ENCODE results near the gene TRIM75. TPM values are rescaled to one million over a fixed set of nuclear protein-coding genes. Genes with fewer than 3 reads are reported as not detected.
"Not testable (repeated sequence)": the region's sequence is repeated elsewhere in the genome, so short reads cannot be mapped to it uniquely, and the experiment has no call there.

TRIM75 gene
- total RNA-seq, 1 experiment from 2014 or later: not detected

DNA sequence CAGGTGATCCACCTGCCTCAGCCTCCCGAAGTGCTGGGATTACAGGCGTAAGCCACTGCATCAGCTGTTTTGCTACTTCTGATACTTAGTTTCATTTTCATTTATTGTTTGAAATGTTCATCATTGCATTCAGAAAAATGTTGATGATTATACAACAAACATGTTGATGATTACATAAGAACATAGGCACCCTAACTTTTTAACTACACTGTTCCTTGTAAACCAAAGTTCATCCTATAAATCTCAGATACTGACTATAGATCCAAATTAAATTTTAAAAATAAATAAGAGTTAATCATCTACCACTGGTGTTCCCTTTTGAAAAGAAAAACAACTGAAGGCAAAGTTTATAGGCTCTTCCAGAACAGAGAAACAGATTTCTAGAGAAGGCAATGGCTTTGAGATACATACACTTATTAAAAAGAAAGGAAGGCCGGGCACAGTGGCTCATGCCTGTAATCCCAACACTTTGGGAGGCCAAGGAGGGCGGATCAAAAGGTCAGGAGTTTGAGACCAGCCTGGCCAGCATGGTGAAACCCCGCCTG, 23.4 kb downstream of the TRIM75 start:
- DNase-seq (ENCODE audit: low read depth): no peak

DNA sequence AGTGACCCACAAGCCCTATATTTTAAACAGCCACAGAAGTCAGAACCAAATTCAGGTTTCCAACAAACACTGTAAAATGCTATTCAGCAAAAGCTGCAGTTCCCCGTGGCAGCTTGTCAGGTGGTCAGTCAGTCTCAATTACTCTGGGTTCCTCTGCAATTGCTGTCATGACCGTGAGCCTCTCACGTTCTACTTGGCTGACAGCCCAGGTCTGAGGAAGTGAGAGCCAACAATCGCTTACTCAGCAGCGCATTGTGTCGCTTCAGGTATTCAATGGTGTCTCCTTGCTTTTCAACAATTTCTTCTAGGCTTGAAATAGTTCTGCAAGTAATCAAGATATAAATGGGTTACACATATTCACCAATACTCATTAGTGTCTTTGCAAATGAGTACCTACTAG, 25.8 kb downstream of the TRIM75 start:
- peak; percentile 3 for DNase-seq (ENCODE audit: low read depth)

GRCh38 chr4:165084787-165085186, 31.1 kb downstream of the TRIM75 start:
- not testable (repeated sequence) for DNase-seq (ENCODE audit: low read depth)

DNA sequence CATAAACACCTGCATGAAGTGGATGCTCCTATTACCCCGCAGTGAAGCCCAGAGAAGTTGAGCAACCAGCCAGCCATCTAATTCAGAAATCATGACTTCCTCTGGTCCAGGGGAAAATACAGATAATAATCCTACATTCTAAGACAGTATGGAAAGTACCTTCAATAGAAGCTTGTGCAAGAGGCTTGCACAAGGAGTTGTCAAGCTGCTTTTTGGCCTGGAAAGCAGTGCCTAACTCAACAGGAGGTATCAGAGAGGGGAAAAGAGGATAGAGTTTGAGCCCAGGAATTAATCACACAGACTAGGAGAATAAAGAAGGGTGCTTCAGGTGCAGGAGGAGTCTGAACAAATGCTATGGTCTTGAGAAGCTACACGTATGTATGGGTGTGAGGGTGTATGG, 32.3 kb downstream of the TRIM75 start:
- DNase-seq (ENCODE audit: low read depth): no peak

DNA sequence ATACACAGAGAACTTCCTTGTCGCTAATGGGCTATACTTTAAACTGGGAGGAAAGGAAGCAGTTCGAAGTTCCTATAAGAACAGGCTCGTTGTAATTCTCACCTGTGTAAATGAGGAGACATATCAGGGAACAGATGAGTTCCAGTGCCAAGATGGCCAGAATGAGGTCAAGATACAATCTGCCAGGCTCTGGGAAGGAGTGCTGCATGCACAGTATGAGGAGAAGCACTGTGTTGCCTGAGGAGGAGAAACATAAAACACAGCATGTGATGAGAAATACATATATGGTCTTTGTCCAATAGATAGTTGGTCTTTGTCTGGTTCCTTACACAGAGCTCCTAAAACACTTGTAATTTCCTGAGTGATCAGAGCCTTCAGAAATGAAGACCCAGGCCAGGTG, 34.7 kb downstream of the TRIM75 start:
- DNase-seq (ENCODE audit: low read depth): no peak

DNA sequence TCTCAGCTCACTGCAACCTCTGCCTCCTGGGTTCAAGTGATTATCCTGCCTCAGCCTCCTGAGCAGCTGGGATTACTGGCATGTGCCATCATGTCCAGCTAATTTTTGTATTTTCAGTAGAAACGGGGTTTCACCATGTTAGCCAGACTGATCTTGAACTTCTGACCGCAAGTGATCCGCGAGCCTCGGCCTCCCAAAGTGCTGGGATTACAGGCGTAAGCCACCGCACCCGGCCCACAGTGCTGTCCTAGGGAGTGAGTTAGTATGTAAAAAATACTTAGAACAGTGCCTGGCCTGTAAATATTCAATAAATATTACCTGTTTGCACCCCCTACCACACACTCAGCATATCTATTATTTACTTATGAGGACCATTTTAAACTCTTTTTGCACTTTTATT, 38.5 kb downstream of the TRIM75 start:
- not testable (repeated sequence) for DNase-seq (ENCODE audit: low read depth)

DNA sequence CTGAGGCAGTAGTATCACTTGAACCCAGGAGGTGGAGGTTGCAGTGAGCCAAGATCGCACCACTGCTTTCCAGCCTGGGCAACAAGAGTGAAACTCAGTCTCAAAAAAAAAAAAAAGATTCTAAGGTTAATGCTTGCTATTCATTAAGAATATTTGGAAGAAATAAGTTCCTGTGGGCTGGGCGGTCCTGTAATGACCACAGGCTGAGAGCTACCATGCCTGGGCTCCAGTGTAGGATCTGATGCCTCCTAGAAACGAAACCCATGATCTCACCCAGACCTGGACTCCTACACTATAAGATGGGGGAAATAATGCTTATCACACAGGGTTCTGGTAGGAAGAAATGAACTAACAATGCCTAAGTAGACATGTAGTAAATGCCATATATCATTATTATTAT, 41.2 kb downstream of the TRIM75 start:
- no peak for DNase-seq (ENCODE audit: low read depth)

GRCh38 chr4:165095291-165095690, 41.6 kb downstream of the TRIM75 start:
- no peak for DNase-seq (ENCODE audit: low read depth)

DNA sequence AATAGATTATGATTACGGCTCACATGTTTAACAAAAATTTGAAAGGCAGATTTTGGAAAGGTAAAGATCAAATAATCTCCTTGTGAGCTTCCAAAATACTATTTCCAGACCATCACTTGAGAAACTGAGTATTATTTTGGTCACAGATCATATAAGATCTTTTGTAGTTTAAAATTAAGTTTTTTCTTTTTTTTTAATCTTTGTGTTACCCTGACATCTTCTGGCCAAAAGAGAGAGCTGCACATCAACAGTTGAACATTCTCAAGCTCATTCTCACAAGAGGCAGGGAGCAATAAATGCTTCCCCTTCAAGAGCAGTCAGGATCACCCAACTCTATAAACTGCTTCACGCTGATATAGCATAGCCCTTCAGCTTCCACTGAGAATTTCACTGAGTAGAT, 43.1 kb downstream of the TRIM75 start:
- no peak for DNase-seq (ENCODE audit: low read depth)

DNA sequence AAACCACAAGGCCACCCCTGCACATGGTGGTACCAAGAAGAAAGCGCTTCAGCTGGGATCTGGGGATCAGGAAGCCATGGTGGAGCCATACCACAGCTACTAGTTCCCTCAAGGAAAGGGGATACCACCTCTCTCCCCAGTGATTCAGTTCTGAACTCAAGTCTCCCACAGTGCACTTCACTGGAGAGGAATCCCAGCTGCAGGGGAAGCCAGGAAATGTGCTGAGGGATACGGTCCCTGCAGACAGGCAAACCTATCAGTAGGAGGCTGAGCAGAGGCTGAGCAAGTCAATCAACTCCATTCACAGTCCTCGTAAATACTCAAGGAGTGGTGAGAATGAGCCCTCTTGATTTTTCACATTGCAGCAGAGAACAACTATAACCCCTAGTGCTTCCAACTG, 48.0 kb downstream of the TRIM75 start:
- DNase-seq (ENCODE audit: low read depth): no peak

DNA sequence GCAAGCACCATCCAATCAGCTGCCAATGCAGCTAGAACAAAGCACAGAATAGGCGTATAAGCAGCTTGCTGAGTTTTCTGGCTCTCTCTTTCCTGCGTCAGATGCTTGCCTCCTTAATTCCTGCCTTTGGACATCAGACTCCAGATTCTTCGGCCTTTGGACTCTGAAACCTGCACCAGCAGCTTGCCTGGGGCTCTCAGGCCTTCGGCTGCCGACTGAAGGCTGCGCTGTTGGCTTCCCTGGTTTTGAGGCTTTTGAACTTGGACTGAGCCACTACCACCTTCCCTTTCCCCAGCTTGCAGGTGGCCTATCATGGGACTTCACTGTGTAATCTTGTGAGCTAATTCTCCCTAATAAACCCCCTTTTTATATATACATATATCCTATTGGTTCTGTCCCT, 52.9 kb downstream of the TRIM75 start:
- DNase-seq (ENCODE audit: low read depth): no peak

Other genes with a start within 250 kb of the TRIM75 start
- gene APELA, start 176.7 kb upstream of the TRIM75 start, total RNA-seq (2014; rRNA removed; shearing (Covaris generic)): not detected in 2 replicates
- not detected in 2 replicates for gene TRIM61, start 76.2 kb upstream of the TRIM75 start, total RNA-seq (2014; rRNA removed; shearing (Covaris generic))
- not detected in 2 replicates for gene TRIM60, start 21.9 kb upstream of the TRIM75 start, total RNA-seq (2014; rRNA removed; shearing (Covaris generic))
- gene TMEM192, start 59.0 kb downstream of the TRIM75 start, total RNA-seq (2014; rRNA removed; shearing (Covaris generic)): 5.4 and 7.3 TPM in 2 replicates
- gene KLHL2, start 153.7 kb downstream of the TRIM75 start, total RNA-seq (2014; rRNA removed; shearing (Covaris generic)): 5.6 and 11.8 TPM in 2 replicates

All from Daoy (cell line).